OCI-LY7 (cell line): Measurements from ENCODE around the gene ARRB2.

Source experiments
- EZH2phosphoT487 ChIP-seq: fragments of 200-600 bp; sonication (generic); IDR thresholded peaks from 2 replicates; pipeline ENCODE4 v1.6.1; 2018; ENCODE audit warnings: low read depth, borderline replicate concordance, mild to moderate bottlenecking, mixed run types, antibody characterized with exemption, low read length, moderate library complexity, mixed read lengths
- TF ChIP-seq, protein P1 (sequence below): fragments of 200-600 bp; sonication (generic); conservative IDR thresholded peaks from 2 replicates; pipeline ENCODE4 v1.5.1; 2014; ENCODE audit warnings: mild to moderate bottlenecking, antibody characterized with exemption, low read length, moderate library complexity, mixed read lengths

DNA sequence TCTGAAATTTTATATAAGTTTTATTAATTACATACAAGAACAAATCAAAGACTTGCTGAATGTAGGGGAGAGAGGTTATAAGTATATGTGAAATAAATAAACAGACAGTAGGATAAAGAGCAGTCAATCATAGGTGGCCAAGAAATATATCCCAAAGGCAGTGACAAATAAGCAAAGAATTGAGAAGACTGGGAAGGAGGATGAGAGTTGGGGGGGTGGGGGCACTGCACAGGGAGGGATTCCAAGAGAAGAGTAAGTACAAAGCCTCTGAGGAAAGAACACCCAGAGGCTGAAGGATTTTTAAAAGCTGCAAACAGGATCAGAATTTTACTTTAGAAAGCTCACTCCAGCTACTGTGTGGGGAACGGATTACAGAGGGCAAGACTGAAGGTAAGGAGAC is 9.3 kb upstream of the ARRB2 start:
- TF ChIP-seq, protein P1, sequence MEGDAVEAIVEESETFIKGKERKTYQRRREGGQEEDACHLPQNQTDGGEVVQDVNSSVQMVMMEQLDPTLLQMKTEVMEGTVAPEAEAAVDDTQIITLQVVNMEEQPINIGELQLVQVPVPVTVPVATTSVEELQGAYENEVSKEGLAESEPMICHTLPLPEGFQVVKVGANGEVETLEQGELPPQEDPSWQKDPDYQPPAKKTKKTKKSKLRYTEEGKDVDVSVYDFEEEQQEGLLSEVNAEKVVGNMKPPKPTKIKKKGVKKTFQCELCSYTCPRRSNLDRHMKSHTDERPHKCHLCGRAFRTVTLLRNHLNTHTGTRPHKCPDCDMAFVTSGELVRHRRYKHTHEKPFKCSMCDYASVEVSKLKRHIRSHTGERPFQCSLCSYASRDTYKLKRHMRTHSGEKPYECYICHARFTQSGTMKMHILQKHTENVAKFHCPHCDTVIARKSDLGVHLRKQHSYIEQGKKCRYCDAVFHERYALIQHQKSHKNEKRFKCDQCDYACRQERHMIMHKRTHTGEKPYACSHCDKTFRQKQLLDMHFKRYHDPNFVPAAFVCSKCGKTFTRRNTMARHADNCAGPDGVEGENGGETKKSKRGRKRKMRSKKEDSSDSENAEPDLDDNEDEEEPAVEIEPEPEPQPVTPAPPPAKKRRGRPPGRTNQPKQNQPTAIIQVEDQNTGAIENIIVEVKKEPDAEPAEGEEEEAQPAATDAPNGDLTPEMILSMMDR = no peak
- no peak for TF ChIP-seq EZH2phosphoT487
